Measurements from ENCODE around the gene MED8. TPM values are rescaled to one million over a fixed set of nuclear protein-coding genes. Genes with fewer than 3 reads are reported as not detected.

MED8 gene
- total RNA-seq, 1 experiment from 2014 or later, result 36.7 TPM

DNA sequence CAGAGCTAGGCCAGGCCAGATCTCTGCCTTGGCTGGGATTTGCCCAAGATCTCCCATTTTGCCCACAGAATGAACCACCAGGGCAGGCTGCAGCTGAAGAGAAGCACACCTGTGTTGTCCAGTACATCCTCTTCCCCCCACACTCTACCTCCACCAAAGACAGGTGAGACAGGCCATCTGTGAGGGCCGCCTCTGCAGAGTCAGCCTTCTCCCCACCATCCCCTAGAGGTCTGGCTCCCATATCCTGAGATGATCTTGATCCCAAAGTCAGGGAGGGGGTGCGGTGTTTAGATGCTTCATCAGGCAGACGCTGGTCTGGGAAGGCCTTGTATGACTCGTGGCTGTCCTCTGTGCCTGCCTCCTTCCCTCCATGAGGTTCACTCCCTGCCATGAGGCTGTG lies 35.4 kb upstream of the MED8 start:
- ChIA-PET CTCF (no interaction called here), POLR2A (ENCODE audit: low non-redundant PET) (no interaction called here)
- Histone ChIP-seq H3K9me3 (ENCODE audit: low read depth, low read length, poor library complexity, severe bottlenecking) (no peaks in the 10 kb centered on the region), H3K4me1 (ENCODE audit: insufficient read depth, low read length, poor library complexity, severe bottlenecking) (no peaks in the 10 kb centered on the region), H3K4me3 (ENCODE audit: low read depth, low read length, poor library complexity, severe bottlenecking) (no peak overlapping the region), H3K27ac (ENCODE audit: low read depth, low read length, poor library complexity, severe bottlenecking) (no peak overlapping the region), H3K36me3 (ENCODE audit: insufficient read depth, low read length, poor library complexity, severe bottlenecking) (peaks cover 31% of the 10 kb centered on the region), H3K27me3 (replicated peaks; ENCODE audit: insufficient read depth, low read depth, low read length, poor library complexity) (no peaks in the 10 kb centered on the region)
- no peak for DNase-seq (ENCODE audit: low spot score)
- no TSS peak for BruUV-seq (replicated peaks)
- no peak for TF ChIP-seq EZH2 (IDR thresholded peaks at IDR 0.05; ENCODE audit: borderline replicate concordance, low read depth, low read length, poor library complexity, severe bottlenecking)
- TF ChIP-seq, protein P1, sequence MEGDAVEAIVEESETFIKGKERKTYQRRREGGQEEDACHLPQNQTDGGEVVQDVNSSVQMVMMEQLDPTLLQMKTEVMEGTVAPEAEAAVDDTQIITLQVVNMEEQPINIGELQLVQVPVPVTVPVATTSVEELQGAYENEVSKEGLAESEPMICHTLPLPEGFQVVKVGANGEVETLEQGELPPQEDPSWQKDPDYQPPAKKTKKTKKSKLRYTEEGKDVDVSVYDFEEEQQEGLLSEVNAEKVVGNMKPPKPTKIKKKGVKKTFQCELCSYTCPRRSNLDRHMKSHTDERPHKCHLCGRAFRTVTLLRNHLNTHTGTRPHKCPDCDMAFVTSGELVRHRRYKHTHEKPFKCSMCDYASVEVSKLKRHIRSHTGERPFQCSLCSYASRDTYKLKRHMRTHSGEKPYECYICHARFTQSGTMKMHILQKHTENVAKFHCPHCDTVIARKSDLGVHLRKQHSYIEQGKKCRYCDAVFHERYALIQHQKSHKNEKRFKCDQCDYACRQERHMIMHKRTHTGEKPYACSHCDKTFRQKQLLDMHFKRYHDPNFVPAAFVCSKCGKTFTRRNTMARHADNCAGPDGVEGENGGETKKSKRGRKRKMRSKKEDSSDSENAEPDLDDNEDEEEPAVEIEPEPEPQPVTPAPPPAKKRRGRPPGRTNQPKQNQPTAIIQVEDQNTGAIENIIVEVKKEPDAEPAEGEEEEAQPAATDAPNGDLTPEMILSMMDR (conservative IDR thresholded peaks at IDR 0.05; ENCODE audit: low read depth, low read length), result no peak
- intact Hi-C loops (cut with micrococcal nuclease; ENCODE audit: unreplicated experiment), result no loop called here

DNA sequence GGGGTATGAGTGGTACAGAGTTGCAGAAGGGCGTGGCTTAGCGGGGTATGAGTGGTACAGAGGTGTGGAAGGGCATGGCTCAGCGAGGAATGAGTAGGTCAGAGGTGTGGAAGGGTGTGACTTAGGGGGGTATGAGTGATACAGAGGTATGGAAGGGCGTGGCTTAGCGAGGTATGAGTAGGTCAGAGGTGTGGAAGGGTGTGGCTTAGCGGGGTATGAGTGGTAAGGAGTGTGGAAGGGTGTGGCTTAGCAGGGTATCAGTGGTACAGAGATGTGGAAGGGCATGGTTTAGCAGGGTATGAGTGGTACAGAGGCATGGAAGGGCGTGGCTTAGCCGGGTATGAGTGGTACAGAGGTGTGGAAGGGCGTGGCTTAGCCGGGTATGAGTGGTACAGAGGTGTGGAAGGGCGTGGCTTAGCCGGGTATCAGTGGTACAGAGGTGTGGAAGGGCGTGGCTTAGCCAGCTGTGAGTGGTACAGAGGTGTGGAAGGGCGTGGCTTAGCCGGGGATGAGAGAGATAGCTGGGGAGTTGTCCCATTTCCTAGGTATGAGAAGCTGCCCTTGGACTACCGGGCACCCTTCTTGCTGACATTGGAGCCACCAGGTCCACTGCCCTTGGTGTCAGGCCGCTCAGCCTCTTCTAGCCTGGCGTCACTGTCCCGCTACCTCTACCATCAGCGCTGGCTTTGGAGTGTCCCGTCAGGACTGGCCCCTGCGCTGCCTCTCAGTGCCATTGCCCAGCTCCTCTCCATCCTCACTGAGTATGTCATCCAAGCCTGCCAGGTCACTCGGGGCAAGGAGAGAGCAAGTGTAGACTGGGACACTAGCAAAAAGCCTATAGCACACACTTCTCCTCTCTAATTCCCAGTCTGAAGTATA lies 34.3 kb upstream of the MED8 start:
- CTCF ChIA-PET, result no interaction called here
- no peaks in the 10 kb centered on the region for H3K9me3 ChIP-seq (ENCODE audit: low read depth, low read length, poor library complexity, severe bottlenecking)

DNA sequence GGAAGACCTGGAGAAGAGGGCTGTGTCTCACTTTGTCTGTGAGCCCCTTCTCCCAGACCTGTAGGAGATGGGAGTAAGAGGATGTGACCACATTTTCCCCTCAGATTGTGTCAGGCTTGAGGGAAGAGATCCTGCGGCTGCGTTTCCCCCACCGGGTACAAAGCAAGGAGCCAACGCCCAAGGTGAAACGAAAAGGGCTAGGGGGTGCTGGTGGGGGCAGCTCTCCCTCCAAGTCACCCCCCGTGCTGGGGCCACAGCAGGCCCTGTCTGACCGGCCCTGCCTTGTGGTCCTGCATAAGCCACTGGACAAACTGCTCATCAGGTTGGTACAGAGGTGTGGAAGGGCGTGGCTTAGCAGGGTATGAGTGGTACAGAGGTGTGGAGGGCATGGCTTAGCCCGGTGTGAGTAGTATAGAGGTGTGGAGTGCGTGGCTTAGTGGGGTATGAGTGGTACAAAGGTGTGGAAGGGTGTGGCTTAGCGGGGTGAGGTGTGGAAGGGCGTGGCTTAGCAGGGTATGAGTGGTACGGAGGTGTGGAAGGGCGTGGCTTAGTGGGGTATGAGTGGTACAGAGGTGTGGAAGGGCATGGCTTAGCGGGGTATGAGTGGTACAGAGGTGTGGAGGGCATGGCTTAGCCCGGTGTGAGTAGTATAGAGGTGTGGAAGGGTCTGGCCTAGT lies 33.5 kb upstream of the MED8 start:
- TF ChIP-seq, protein P1 (conservative IDR thresholded peaks at IDR 0.05; ENCODE audit: low read depth, low read length), result no peak
- TF ChIP-seq EZH2 (IDR thresholded peaks at IDR 0.05; ENCODE audit: borderline replicate concordance, low read depth, low read length, poor library complexity, severe bottlenecking), result no peak
- BruUV-seq (replicated peaks), result no TSS peak
- DNase-seq (ENCODE audit: low spot score), result no peak
- Histone ChIP-seq H3K4me1 (ENCODE audit: insufficient read depth, low read length, poor library complexity, severe bottlenecking) (no peaks in the 10 kb centered on the region), H3K36me3 (ENCODE audit: insufficient read depth, low read length, poor library complexity, severe bottlenecking) (peaks cover 35% of the 10 kb centered on the region), H3K27ac (ENCODE audit: low read depth, low read length, poor library complexity, severe bottlenecking) (no peak overlapping the region), H3K9me3 (ENCODE audit: low read depth, low read length, poor library complexity, severe bottlenecking) (no peaks in the 10 kb centered on the region), H3K27me3 (replicated peaks; ENCODE audit: insufficient read depth, low read depth, low read length, poor library complexity) (no peaks in the 10 kb centered on the region), H3K4me3 (ENCODE audit: low read depth, low read length, poor library complexity, severe bottlenecking) (no peak overlapping the region)
- intact Hi-C loops (cut with micrococcal nuclease; ENCODE audit: unreplicated experiment), result no loop called here
- POLR2A ChIA-PET (ENCODE audit: low non-redundant PET), result no interaction called here
- CTCF ChIA-PET, result no interaction called here

More for the DNA sequence above, 34.3 kb upstream of the MED8 start:
- H3K27me3 ChIP-seq (replicated peaks; ENCODE audit: insufficient read depth, low read depth, low read length, poor library complexity), result no peaks in the 10 kb centered on the region
- BruUV-seq (replicated peaks), result no TSS peak
- H3K4me1 ChIP-seq (ENCODE audit: insufficient read depth, low read length, poor library complexity, severe bottlenecking), result no peaks in the 10 kb centered on the region
- TF ChIP-seq, protein P1 (conservative IDR thresholded peaks at IDR 0.05; ENCODE audit: low read depth, low read length), result no peak
- no peak for TF ChIP-seq EZH2 (IDR thresholded peaks at IDR 0.05; ENCODE audit: borderline replicate concordance, low read depth, low read length, poor library complexity, severe bottlenecking)
- intact Hi-C loops (cut with micrococcal nuclease; ENCODE audit: unreplicated experiment), result no loop called here
- no peak overlapping the region for H3K4me3 ChIP-seq (ENCODE audit: low read depth, low read length, poor library complexity, severe bottlenecking)
- peaks cover 35% of the 10 kb centered on the region for H3K36me3 ChIP-seq (ENCODE audit: insufficient read depth, low read length, poor library complexity, severe bottlenecking)
- no peak overlapping the region for H3K27ac ChIP-seq (ENCODE audit: low read depth, low read length, poor library complexity, severe bottlenecking)
- POLR2A ChIA-PET (ENCODE audit: low non-redundant PET), result no interaction called here
- DNase-seq (ENCODE audit: low spot score), result no peak

All from A673 (cell line).